GM18526 (cell line): ENCODE measurements around the gene SPATS2.

Source experiments
- POLR2A ChIP-seq: IDR thresholded peaks from 3 replicates; pipeline ENCODE4 v1.6.1; 2011; ENCODE audit not compliant: insufficient read length; ENCODE audit errors: extremely low read depth

SPATS2 gene

DNA sequence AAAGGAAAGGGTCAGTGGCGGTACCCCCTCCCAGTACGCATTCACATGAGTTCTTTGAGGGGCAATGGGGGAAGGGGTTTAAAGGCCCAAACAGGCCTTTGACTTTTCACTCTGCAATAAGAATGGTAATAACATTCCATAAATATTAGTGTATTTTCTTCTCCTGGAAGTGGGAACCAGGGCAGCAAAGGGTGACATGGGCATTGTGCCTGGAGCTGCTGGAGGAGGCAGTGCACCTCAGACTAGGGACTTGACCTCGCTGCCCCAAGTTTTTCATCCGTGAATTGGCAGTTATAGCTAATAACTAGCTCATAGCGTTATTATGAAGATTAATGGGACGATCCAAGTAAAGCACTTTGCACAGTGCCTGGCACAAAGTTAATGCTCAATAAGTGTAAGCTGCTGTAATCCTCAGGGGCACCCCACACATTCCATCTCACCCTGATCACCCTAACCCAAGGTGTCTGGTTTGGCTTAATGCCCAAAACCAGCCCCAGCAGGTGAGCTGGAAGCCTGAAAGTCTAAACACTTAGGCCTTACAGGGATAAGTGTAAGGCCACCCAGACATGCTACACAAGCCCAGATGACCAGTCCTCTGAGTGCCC, 168.8 kb downstream of the SPATS2 start:
- TF ChIP-seq POLR2A = no peak

DNA sequence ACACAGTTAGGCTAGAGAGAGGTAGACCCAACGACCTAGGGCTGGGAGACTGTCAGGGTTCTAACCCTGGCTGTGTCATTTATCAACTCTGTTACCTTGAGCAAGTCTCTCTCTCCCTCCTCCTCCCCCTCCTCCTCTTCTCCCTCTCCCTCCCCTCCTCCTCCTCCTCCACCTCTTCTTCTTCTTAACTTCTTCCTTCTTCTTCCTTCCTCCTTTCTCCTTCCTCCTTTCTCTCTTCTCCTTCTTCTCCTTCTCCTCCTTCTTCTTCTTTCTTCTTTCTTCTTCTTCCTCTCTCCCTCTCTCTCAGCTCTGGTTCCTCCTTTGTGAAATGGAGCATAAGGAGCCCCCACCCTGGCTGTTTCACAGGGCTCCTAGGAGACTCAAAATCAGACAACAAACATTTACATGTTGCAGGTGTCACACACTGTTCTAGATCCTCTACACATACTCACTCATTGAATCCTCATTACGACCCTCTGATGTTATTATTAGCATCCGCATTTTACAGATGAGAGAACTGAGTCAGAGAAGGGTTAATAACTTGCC, 169.3 kb downstream of the SPATS2 start:
- TF ChIP-seq POLR2A = no peak

DNA sequence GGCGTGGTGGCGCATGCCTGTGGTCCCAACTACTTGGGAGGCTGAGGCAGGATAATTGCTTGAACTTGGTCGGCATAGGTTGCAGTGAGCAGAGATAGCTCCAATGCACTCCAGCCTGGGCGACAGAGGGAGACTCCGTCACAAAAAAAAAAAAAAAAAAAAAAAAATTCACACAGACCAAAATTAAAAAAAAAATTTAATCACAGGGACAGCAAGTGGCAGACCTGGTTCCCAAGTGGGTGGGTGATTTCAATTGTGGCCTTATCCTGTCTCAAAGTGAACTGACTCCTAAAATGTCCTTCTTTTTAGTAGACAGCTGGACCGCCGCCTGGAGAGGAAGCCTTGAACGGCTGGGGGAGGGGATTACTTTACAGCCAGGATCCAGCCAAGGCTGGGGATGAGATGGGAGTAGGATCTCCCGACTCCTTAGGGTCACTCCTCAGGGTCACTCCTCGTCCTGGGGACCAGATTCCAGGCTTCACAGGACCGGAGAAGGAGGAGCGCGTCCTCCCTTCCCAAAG, 170.0 kb downstream of the SPATS2 start:
- no peak for TF ChIP-seq POLR2A

DNA sequence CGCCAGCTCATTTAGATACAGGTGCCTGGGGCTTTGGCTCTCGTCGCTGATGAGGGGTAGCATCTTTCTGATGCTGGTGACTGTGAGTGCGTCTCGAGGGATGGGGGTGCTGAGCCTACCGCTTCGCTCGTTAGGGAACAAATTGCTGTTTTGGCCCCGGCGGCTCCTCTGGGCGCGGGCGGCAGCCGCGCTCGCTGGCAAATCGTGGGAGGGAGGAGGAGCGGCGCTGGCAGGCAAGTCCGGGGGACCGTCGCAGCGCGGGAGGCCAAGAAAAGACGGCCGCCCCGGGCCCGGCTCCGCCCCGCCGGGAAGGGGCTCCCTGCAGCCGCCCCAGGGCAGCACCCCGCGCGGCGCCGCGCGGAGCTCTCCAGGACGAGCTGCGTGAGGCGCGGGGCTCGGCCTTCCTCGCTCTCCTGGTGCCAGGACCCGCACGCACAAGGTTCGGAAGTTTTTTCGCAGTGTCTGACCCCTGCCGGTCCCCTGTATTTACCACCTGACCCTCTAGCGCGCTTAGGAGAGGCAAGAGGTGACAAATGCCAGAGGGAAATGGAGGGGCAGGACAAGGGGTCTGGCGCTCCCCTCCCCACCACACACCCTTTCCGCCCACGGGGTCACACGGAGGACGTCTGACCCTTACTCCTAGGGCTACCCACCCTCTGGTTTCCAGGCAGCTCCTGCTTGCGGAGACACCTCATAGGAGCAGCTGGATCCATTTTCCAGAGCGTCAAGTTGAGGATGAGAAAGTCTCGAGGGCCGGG, 170.7 kb downstream of the SPATS2 start:
- TF ChIP-seq POLR2A = no peak

DNA sequence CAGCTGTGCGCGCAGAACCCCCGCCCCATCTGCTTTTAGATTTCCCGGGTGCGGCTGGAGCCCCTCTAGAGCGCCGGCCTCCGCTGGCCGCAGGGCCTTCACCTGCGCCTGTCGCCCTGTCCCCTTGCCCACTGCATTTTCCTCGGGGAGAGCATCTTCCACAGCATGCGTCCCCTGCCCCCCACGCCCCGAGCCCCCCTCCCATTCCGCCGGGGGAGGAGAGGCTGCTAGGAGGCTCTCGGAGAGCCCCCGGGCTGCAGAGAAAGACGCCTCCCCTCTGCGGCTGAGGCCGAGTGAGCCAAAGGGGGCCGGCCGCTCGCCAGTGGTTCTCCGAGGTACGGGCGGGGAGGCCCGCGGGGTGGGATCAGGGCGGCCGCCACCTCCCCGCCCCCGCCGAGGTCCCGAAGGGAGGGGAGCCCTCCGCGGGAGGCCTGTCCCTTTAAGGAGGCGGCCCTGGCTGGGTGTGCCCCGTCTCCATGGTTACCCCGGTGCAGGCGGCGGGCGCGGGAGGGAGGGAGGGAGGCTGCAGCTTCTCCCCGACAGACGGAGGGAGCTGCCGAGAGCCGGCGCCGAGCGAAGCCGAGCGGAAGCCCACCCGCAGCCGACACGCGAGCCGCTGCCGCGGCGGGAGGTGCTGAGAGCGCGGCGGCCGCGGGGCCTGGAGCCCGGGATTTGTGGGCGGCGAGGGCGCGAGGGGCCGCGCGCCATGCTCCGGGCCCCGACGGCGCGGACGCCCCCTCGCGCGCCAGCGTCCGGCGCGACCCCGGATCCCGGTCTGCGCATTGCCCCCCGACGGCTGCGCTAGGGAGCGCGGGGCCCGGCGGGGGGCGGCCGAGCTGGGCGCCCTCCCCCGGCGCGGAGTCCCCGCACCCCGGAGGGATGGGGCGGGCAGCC, 171.5 kb downstream of the SPATS2 start, which contains the start of gene KCNH3:
TSS of gene KCNH3 (plus strand) at position 521 of the 894 bp plus-strand sequence. CDS start 387 bp downstream, outside the sequence.
- TF ChIP-seq POLR2A = no peak

DNA sequence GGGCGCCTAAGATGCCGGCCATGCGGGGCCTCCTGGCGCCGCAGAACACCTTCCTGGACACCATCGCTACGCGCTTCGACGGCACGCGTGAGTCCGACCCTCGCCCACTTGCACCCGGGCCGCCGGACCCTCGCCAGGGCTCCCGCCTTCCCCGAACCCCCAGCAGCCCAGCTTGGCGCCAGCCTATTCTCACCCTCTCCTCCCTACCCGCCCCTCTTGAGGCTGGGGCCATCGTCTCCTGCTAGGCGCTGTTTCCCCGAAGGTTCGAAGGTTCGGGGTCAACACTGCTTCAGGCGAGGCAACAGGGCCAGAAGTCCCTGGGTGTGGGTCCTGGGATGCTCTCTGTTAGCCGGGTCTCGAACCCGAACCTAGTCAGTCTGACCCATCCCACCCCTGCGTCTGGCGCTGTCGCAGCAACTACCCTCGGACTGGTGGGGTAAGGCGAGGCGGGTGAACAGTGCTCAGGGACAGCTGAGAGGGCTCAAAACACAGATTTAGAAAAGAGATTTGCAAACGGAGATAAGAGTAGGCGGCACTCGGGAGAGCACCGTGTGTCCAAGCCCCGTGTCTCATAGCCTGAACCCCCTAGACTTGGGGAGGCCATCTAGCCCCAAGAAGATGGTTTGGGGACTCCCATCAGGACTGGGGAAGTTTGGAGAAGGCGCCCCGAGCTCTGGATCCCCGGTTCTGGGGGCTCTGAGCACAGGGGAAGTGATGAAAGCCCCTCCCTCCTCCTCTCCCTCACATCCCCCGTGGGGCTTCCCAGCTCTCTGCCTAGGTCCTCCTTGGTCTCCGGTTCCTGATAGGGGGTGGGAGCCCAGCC, 172.4 kb downstream of the SPATS2 start:
- no peak for TF ChIP-seq POLR2A

DNA sequence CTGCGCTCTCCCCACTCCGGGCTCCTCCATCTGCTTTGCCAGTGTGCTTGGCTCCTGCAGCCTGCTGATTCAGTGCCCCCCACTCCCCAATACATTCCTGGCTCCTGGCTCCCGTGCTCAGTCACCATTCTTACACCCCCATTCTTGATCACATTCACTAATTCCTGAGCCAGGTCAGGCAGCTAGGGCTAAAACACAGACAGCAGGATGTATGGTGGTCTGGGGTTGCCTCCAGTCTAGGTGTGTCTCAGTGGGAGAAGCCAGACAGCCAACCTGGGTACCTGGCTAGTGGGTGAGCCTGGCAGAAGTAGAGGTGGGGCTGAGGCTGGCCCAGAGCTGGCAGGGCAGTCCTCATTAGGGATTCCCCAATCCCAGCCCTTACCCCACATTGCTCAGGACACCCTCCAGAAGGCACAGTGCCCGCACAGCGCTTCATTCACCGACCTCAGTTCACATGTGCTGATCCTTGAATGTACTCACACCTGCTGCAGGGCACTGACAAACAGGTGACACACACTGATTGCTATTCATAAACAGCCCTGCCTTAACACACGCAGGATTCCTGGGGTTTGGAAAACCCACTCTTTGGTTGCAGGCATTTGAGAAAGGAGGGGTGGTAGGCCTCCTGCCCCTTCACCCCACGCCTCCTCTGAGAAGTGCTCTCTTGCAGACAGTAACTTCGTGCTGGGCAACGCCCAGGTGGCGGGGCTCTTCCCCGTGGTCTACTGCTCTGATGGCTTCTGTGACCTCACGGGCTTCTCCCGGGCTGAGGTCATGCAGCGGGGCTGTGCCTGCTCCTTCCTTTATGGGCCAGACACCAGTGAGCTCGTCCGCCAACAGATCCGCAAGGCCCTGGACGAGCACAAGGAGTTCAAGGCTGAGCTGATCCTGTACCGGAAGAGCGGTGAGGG, 173.2 kb downstream of the SPATS2 start:
- TF ChIP-seq POLR2A = no peak

DNA sequence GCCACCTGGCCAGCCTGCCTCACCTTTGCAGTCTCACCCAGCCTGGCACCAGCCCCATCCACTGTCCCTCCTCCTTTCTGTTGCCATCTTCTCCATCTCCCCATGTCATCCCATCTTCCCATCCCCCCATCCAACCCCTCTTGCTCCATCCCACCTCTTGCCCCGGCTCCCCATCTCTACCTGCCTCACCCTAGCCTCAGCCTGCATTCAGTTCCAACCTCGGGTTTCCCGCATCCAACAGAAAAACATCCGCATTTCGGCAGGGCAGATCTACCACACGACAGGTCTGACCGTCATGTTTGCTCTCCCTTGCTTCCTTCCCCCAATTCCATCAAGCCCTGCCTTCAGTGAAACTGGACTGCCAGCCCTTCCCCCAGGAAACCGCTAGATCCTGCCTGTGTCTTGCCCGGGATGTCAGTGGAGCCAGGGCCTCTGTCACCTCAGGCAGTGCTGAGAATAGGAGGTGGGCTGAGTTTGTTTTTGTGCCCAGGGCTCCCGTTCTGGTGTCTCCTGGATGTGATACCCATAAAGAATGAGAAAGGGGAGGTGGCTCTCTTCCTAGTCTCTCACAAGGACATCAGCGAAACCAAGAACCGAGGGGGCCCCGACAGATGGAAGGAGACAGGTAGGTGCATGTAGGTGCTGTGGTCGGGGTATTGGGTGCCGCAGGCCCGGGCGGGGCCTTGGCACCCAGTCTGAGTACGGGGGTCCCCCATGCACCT, 174.0 kb downstream of the SPATS2 start:
- no peak for TF ChIP-seq POLR2A

DNA sequence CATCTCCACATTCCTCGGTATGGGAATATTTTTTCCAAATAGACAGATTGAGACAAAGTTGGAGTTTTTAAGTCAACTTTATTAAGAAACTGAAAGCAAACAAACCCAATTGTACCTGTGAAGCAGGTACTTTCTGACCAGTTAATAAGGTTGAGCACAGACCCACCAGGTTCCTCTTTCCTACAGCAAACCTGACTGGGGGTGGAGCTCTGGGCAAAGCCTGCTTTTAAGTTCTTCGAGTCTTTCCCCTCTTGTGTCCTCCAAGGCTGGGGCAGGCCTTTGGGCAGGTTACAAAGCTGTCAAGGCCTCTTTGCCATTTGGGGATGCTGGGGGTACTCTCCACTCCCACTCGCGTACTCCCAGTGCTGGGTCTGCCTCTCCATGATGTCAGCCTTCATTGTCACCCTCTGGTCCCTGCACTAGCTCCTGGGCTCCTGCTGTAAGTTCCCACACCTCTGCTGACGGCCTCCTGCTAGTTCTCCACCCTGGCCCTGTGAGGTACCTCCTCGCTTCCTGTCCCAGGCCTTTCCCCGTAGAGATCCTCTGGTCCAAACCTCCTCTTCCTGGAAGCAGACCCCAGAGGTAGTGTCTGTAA, 174.7 kb downstream of the SPATS2 start:
- TF ChIP-seq POLR2A = no peak

DNA sequence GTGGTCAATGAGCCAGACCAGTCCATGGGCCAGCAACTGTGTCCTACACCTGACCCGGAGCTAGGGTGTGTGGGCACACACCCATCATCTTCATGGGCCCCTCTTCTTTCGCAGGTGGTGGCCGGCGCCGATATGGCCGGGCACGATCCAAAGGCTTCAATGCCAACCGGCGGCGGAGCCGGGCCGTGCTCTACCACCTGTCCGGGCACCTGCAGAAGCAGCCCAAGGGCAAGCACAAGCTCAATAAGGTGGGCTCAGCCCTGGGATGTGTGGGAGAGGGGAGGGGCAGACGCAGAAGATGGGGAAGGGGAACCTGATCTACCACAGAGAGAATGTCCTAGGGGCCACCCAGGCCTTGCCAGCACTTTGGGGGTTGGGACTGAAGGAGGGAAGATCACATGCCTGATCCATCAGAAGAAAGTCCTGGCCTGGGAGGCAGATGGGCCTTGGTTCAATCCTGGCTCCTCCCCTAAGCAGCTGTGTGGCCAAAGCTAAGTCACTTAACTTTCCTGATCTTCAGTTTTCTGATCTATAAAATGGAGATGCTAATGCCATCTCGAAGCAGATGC, 175.4 kb downstream of the SPATS2 start:
- no peak for TF ChIP-seq POLR2A

DNA sequence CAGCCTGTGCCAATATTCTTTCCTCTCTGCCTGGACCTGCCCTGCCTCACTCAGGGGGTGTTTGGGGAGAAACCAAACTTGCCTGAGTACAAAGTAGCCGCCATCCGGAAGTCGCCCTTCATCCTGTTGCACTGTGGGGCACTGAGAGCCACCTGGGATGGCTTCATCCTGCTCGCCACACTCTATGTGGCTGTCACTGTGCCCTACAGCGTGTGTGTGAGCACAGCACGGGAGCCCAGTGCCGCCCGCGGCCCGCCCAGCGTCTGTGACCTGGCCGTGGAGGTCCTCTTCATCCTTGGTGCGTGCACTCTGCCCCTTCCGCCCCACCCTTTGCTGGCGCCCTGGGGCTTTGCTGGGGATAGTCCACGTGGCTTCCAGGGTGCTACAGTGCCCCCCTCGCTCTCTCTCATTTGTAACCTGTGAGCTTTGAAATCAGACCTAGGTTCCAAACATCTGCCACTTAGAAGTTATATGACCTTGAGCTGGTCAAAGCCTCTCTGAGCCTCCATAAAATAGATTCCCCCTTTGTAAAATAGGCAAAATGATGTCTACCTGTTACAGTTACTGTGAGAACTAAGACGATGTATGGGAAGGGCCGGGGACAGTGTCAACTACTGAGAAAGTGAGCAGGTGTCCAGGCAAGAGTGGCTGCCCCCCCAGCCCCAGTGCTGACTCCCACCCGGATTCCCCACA, 176.1 kb downstream of the SPATS2 start:
- no peak for TF ChIP-seq POLR2A
